ENCODE data around the gene PPP4R4. TPM values are rescaled to one million over a fixed set of nuclear protein-coding genes. Genes with fewer than 3 reads are reported as not detected.

The PPP4R4 gene
- total RNA-seq (2021; ENCODE audit: unreplicated experiment) (1.1 TPM), Bru-seq, nascent RNA (percentile 38 among the genes with signal in this experiment), BruChase-seq, experiment 1, labeled RNA remaining after a 2-hour chase (percentile 40 among the genes with signal in this experiment), BruChase-seq, experiment 2, labeled RNA remaining after a 6-hour chase (percentile 30 among the genes with signal in this experiment)
- polyA plus RNA-seq (2012; ENCODE audit: insufficient read length), result 0.91 TPM
- long read RNA-seq, partial matches to known transcripts, result 0 of 2 reads
- long read RNA-seq, other reads (novel, unspliced or antisense), result 2 of 2 reads

DNA sequence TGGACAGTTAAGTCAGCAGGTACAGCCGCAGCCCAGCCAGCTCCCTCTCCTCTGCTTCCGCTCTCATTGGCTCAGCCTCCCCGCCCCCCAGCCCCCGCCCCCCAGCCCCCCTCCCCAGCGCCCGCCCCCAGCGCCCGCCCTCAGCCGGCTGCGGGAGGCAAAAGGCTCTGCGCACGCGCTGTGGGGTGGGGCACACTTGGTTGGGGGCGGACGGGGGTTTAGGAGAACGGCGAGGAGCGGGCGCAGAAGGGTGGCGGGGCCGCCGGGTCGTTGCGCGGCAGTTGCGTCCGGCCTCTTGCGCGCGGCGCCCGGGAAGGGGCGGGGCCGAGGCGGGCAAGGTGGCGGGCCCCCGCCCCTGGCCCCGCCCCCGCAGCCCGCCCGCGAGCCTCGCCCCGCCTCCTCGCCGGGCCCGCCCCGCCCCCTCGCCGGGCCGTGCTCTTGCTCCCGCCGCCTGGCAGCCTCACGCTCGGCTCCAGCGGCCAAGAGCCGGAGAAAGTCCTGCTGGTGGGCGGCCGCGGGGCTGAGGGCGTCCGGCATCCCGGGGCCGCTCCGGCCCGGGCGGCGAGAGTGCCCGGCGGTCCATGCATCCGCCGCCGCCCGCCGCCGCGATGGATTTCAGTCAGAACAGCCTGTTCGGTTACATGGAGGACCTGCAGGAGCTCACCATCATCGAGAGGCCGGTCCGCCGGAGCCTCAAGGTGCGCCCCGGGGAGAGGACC, at the start of gene PPP4R4:
Gene PPP4R4, plus strand, starts transcription at position 438 of the 719 bp plus-strand sequence. Its CDS starts 144 bp downstream, at position 582.
- Histone ChIP-seq H3K27ac (ENCODE audit: low read length) (no peak within 1 kb of the TSS), H3K4me3 (ENCODE audit: low read depth in 2 of 2, low read length in 2 of 2) (peak within 1 kb of the TSS; percentile 54 to 63), H3K27me3 (ENCODE audit: control insufficient read depth, insufficient read depth, low read length) (peaks cover 4% of the 10 kb centered on the region; the same call in 1 of the 2 replicates), H3K9me3 (ENCODE audit: control insufficient read depth, insufficient read depth, low read depth, low read length) (no peaks in the 10 kb centered on the region), H3K36me3 (ENCODE audit: control insufficient read depth, insufficient read depth, low read length) (no peaks in the 10 kb centered on the region; the same call in 1 of the 2 replicates), H3K4me1 (ENCODE audit: control insufficient read depth, insufficient read depth, low read length) (peaks cover 4% of the 10 kb centered on the region)
- peak; percentile 90 for ATAC-seq
- in situ Hi-C loops (cut with HindIII; ENCODE audit: low pct_unique_long_range_greater_than_20kb, low sequenced_read_pairs) (no loop called here), intact Hi-C loops (cut with micrococcal nuclease; ENCODE audit: unreplicated experiment) (no loop called here)
- ChIA-PET CTCF (interaction anchor here (0.6 to 0.9 kb wide), 2 partner anchors 37 to 41 kb away, joined by 3 read pairs; no protein-coding TSS in a partner anchor), POLR2A (no interaction called here)
- BruUV-seq (replicated peaks), result no TSS peak
- no peak for DNase-seq (ENCODE audit: low read depth, low spot score)
- no peak for TF ChIP-seq POLR2AphosphoS5 (IDR thresholded peaks at IDR 0.05; ENCODE audit: low read depth, low read length)
- TF ChIP-seq SIN3A (IDR thresholded peaks at IDR 0.05; ENCODE audit: borderline replicate concordance, insufficient read depth, low read depth, low read length), result no peak
- TF ChIP-seq CTCF (IDR thresholded peaks at IDR 0.05), result no peak

- no peak for TF ChIP-seq SIN3A (IDR thresholded peaks at IDR 0.05; ENCODE audit: borderline replicate concordance, insufficient read depth, low read depth, low read length)
- TF ChIP-seq REST (IDR thresholded peaks at IDR 0.05; ENCODE audit: insufficient read depth in 1 of 2, low read depth in 2 of 2, low read length in 1 of 2), result no peak
- no peak for TF ChIP-seq TCF7L2 (IDR thresholded peaks at IDR 0.05; ENCODE audit: low read depth, low read length)
- TF ChIP-seq POLR2AphosphoS5 (IDR thresholded peaks at IDR 0.05; ENCODE audit: low read depth, low read length), result no peak
- no peak for TF ChIP-seq CTCF (IDR thresholded peaks at IDR 0.05)
- in situ Hi-C loops (cut with HindIII; ENCODE audit: low pct_unique_long_range_greater_than_20kb, low sequenced_read_pairs), result no loop called here
- Histone ChIP-seq H3K36me3 (ENCODE audit: control insufficient read depth, insufficient read depth, low read length) (no peaks in the 10 kb centered on the region), H3K9me3 (ENCODE audit: control insufficient read depth, insufficient read depth, low read depth, low read length) (no peaks in the 10 kb centered on the region), H3K4me1 (ENCODE audit: control insufficient read depth, insufficient read depth, low read length) (no peaks in the 10 kb centered on the region), H3K27ac (ENCODE audit: low read length) (no peak overlapping the region), H3K27me3 (ENCODE audit: control insufficient read depth, insufficient read depth, low read length) (no peaks in the 10 kb centered on the region), H3K4me3 (ENCODE audit: low read depth in 2 of 2, low read length in 2 of 2) (no peak overlapping the region)
- CTCF ChIA-PET, result no interaction called here
- intact Hi-C loops (cut with micrococcal nuclease; ENCODE audit: unreplicated experiment), result no loop called here
- DNase-seq (ENCODE audit: low read depth, low spot score) (no peak), ATAC-seq (no peak)
- no TSS peak for BruUV-seq (replicated peaks)
- POLR2A ChIA-PET, result interaction anchor here (0.7 kb wide), 1 partner anchor 1106 kb away, joined by 6 read pairs; no protein-coding TSS in a partner anchor
Measured at GRCh38 chr14:94124582-94125377, 49.3 kb upstream of the PPP4R4 start.
